Aorta (tissue), 5 donors: ENCODE data around the gene MYOCOS. TPM values are rescaled to one million over a fixed set of nuclear protein-coding genes. Genes with fewer than 3 reads are reported as not detected.

ENCODE experiments used
- ATAC-seq: fragments of 200-7000 bp; cut with Tn5 transposase; one replicate; pipeline ENCODE4 v1.9.1; 2022; ENCODE audit warnings: moderate library complexity; ENCODE audit not compliant: low FRiP score
- DNase-seq, 2 donors: peaks; one replicate each; pipeline ENCODE4 v3.0.0-alpha.2; 2020
- H3K27ac ChIP-seq, 2 donors: one replicate each; pipeline ENCODE4 v1.5.1; 2013; ENCODE audit warnings: low read length in 2 of 2, mild to moderate bottlenecking in 2 of 2, moderate library complexity in 2 of 2, control low read depth in 1 of 2, inconsistent platforms in 1 of 2, low read depth in 1 of 2
- H3K27me3 ChIP-seq, 2 donors: one replicate each; pipeline ENCODE4 v1.6.1; 2013; ENCODE audit warnings: control low read depth in 1 of 2, low read length in 1 of 2, mild to moderate bottlenecking in 1 of 2, moderate library complexity in 1 of 2; ENCODE audit not compliant: insufficient read depth in 2 of 2, control insufficient read depth in 1 of 2
- H3K36me3 ChIP-seq, 2 donors: one replicate each; pipeline ENCODE4 v1.6.1; 2013; ENCODE audit warnings: control low read depth in 1 of 2, low read length in 1 of 2, mild to moderate bottlenecking in 1 of 2; ENCODE audit not compliant: insufficient read depth in 2 of 2, control insufficient read depth in 1 of 2
- H3K4me1 ChIP-seq, 2 donors: one replicate each; pipeline ENCODE4 v1.6.1; 2013; ENCODE audit warnings: low read length in 2 of 2, control low read depth in 1 of 2, mild to moderate bottlenecking in 1 of 2, moderate library complexity in 1 of 2; ENCODE audit not compliant: insufficient read depth in 2 of 2, control insufficient read depth in 1 of 2
- H3K4me3 ChIP-seq, 2 donors: one replicate each; pipeline ENCODE4 v1.5.1; 2013; ENCODE audit warnings: low read length in 2 of 2, control low read depth in 1 of 2, mild to moderate bottlenecking in 1 of 2
- H3K9me3 ChIP-seq: one replicate; pipeline ENCODE4 v1.6.1; 2013; ENCODE audit warnings: mild to moderate bottlenecking, low read length; ENCODE audit not compliant: control insufficient read depth
- WGBS, 2 donors: extraction: QIAGEN DNeasy Blood & Tissue Kit; methylation state at CpG; one replicate each; pipeline ENCODE4 v1.1.7; 2013; 5-methylcytosine and 5-hydroxymethylcytosine counted together
- intact Hi-C, 2 donors: fragments of 100-400 bp; cut with DNase I; formaldehyde crosslinking; loops; one replicate each; pipeline versions ENCODE4 v1.14.2 to v1.15.0; 2022
- long read RNA-seq, 2 donors: library from polyadenylated mRNA; unstranded; transcript quantifications; one replicate each; pipeline ENCODE4 v2.0.0, GENCODE V29; 2020 to 2021
- polyA plus RNA-seq, 2 donors: library from polyadenylated mRNA; stranded (reverse); fragments of 200-250 nt; gene quantifications; one replicate each; pipeline ENCODE4 v1.2.3, GENCODE V29; 2013
- total RNA-seq, 2 donors: library from RNA; stranded (reverse); fragmentation: NEBNext Ultra II Directional; extraction: Animal tissue kit (Norgen Biotek cat#: 25700); gene quantifications; one replicate each; pipeline ENCODE4 v1.2.1, GENCODE V29; 2021
- donor health status: healthy with polysubstance abuse.
- donor health status: Bipolar disorder and iron deficiency.
- donor health status: DM: no; HTN: no; CAD: no.
- donor health status: DM: no; HTN: no; CAD: no.
- donor health status: DM: yes; HTN: yes; CAD: no.

MYOCOS gene
- not detected for total RNA-seq
- not detected for polyA plus RNA-seq
- long read RNA-seq, donor 1: 0 reads
- long read RNA-seq, donor 2, partial matches to known transcripts: 0 of 3 reads
- long read RNA-seq, donor 2, other reads (novel, unspliced or antisense): 3 of 3 reads

GRCh38 chr1:171622152-171622462, at the start of gene MYOCOS:
TSS of gene MYOCOS (plus strand) at chr1:171622243. CDS start at chr1:171623884, 1,641 bp downstream.
- intact Hi-C loops: no loop called here

GRCh38 chr1:171576144-171576543, 45.9 kb upstream of the MYOCOS start:
- 87% methylated on average over 1 of the region's 1 CpG for WGBS, 2 donors
- H3K9me3 ChIP-seq: no peaks in the 10 kb centered on the region
- ATAC-seq: no peak
- H3K4me3 ChIP-seq: no peak overlapping the region
- H3K27ac ChIP-seq: no peak overlapping the region
- H3K27me3 ChIP-seq: no peaks in the 10 kb centered on the region
- DNase-seq: no peak
- peaks cover 6 to 8% of the 10 kb centered on the region in 2 donors for H3K36me3 ChIP-seq
- intact Hi-C loops: no loop called here
- no peaks in the 10 kb centered on the region for H3K4me1 ChIP-seq

More at GRCh38 chr1:171622152-171622462, at the start of gene MYOCOS:
- Histone ChIP-seq H3K27me3 (no peaks in the 10 kb centered on the region), H3K4me3 (no peak within 1 kb of the TSS), H3K9me3 (no peaks in the 10 kb centered on the region), H3K27ac (no peak within 1 kb of the TSS), H3K4me1 (no peaks in the 10 kb centered on the region), H3K36me3 (no peaks in the 10 kb centered on the region)
- ATAC-seq: no peak
- DNase-seq: no peak
- WGBS, 2 donors: 60 to 64% methylated on average over 7 of the region's 7 CpGs

- intact Hi-C loops: loop anchor here in 1 of 2 donors (10.0 kb wide), 1 partner anchor 56 kb away; no protein-coding TSS in a partner anchor
- no peak for DNase-seq
- Histone ChIP-seq H3K36me3 (peaks cover 3 to 6% of the 10 kb centered on the region in 2 donors), H3K27me3 (no peaks in the 10 kb centered on the region), H3K9me3 (no peaks in the 10 kb centered on the region), H3K4me3 (no peak overlapping the region), H3K4me1 (no peaks in the 10 kb centered on the region), H3K27ac (no peak overlapping the region)
- WGBS, 2 donors: 75 to 81% methylated on average over 3 of the region's 3 CpGs
- no peak for ATAC-seq
Observed at GRCh38 chr1:171581226-171581625, 40.8 kb upstream of the MYOCOS start.

GRCh38 chr1:171581766-171582165, 40.3 kb upstream of the MYOCOS start:
- Histone ChIP-seq H3K9me3 (no peaks in the 10 kb centered on the region), H3K27me3 (no peaks in the 10 kb centered on the region), H3K36me3 (peaks cover 3 to 6% of the 10 kb centered on the region in 2 donors), H3K4me1 (no peaks in the 10 kb centered on the region), H3K4me3 (no peak overlapping the region), H3K27ac (no peak overlapping the region)
- intact Hi-C loops: loop anchor here in 1 of 2 donors (10.0 kb wide), 1 partner anchor 57 kb away; no protein-coding TSS in a partner anchor
- ATAC-seq (no peak), DNase-seq (no peak)

- Histone ChIP-seq H3K27me3 (no peaks in the 10 kb centered on the region), H3K4me1 (no peaks in the 10 kb centered on the region), H3K9me3 (no peaks in the 10 kb centered on the region), H3K4me3 (no peak overlapping the region), H3K27ac (no peak overlapping the region), H3K36me3 (peaks cover 6% of the 10 kb centered on the region in 2 donors)
- intact Hi-C loops: loop anchor here in 1 of 2 donors (10.0 kb wide), 1 partner anchor 58 kb away; no protein-coding TSS in a partner anchor
- ATAC-seq: no peak
- no peak for DNase-seq
- 92 to 97% methylated on average over 2 of the region's 2 CpGs for WGBS, 2 donors
Observed at GRCh38 chr1:171582589-171582988, 39.5 kb upstream of the MYOCOS start.

- WGBS, 2 donors: 36 to 41% methylated on average over 1 of the region's 1 CpG
- intact Hi-C loops: loop anchor here in 1 of 2 donors (10.0 kb wide), 1 partner anchor 59 kb away; no protein-coding TSS in a partner anchor
Observed at GRCh38 chr1:171583591-171584201, 38.3 kb upstream of the MYOCOS start.

GRCh38 chr1:171585715-171586114, 36.3 kb upstream of the MYOCOS start:
- 92 to 96% methylated on average over 8 to 9 of the region's 9 CpGs for WGBS, 2 donors
- no peak overlapping the region for H3K4me3 ChIP-seq
- no peaks in the 10 kb centered on the region for H3K4me1 ChIP-seq
- H3K36me3 ChIP-seq: peaks cover 6 to 8% of the 10 kb centered on the region in 2 donors
- no peaks in the 10 kb centered on the region for H3K9me3 ChIP-seq
- no peak overlapping the region for H3K27ac ChIP-seq
- intact Hi-C loops: loop anchor here in 1 of 2 donors (10.0 kb wide), 1 partner anchor 61 kb away; no protein-coding TSS in a partner anchor
- DNase-seq: no peak
- no peak for ATAC-seq
- no peaks in the 10 kb centered on the region for H3K27me3 ChIP-seq

More at GRCh38 chr1:171583591-171584201, 38.3 kb upstream of the MYOCOS start:
- no peaks in the 10 kb centered on the region for H3K9me3 ChIP-seq
- H3K27ac ChIP-seq: no peak overlapping the region
- DNase-seq: no peak
- no peak overlapping the region for H3K4me3 ChIP-seq
- H3K4me1 ChIP-seq: no peaks in the 10 kb centered on the region
- no peak for ATAC-seq
- H3K27me3 ChIP-seq: no peaks in the 10 kb centered on the region
- peaks cover 7 to 9% of the 10 kb centered on the region in 2 donors for H3K36me3 ChIP-seq

- Histone ChIP-seq H3K4me3 (no peak overlapping the region), H3K9me3 (no peaks in the 10 kb centered on the region), H3K27me3 (no peaks in the 10 kb centered on the region), H3K36me3 (peaks cover 10% of the 10 kb centered on the region in 2 donors), H3K27ac (no peak overlapping the region), H3K4me1 (no peaks in the 10 kb centered on the region)
- ATAC-seq (no peak), DNase-seq (no peak)
- WGBS, 2 donors: 79 to 86% methylated on average over 2 of the region's 2 CpGs
- intact Hi-C loops: loop anchor here in 1 of 2 donors (10.0 kb wide), 1 partner anchor 63 kb away; no protein-coding TSS in a partner anchor
Observed at GRCh38 chr1:171588230-171588629, 33.8 kb upstream of the MYOCOS start.

- no peaks in the 10 kb centered on the region for H3K27me3 ChIP-seq
- no peak overlapping the region for H3K27ac ChIP-seq
- intact Hi-C loops: no loop called here
- H3K4me1 ChIP-seq: no peaks in the 10 kb centered on the region
- H3K4me3 ChIP-seq: no peak overlapping the region
- no peak for DNase-seq
- 19 to 21% methylated on average over 1 of the region's 1 CpG for WGBS, 2 donors
- no peaks in the 10 kb centered on the region for H3K9me3 ChIP-seq
- no peak for ATAC-seq
- peaks cover 10% of the 10 kb centered on the region in 2 donors for H3K36me3 ChIP-seq
Observed at GRCh38 chr1:171590022-171590421, 32.0 kb upstream of the MYOCOS start.
